GM12878 (cell line): ENCODE results near the gene SRL.

Experiments used
- CTCF ChIP-seq, 3 experiments: IDR thresholded peaks in 2 of 3; conservative IDR thresholded peaks in 1 of 3; 2 replicates each; pipeline ENCODE4 v1.5.1; 2011; ENCODE audit warnings: low read depth in 3 of 3, low read length in 3 of 3, mild to moderate bottlenecking in 3 of 3, control low read depth in 2 of 3, moderate library complexity in 2 of 3, inconsistent platforms in 1 of 3, mixed read lengths in 1 of 3; ENCODE audit not compliant: control insufficient read depth in 2 of 3, insufficient read depth in 1 of 3; ENCODE audit errors: extremely low read depth in 1 of 3
- EZH2 ChIP-seq: IDR thresholded peaks from 2 replicates; pipeline ENCODE4 v1.6.1; 2012; ENCODE audit warnings: low read depth, mild to moderate bottlenecking, control low read depth, inconsistent platforms, low read length, borderline replicate concordance; ENCODE audit not compliant: control insufficient read depth
- JUND ChIP-seq: IDR thresholded peaks from 2 replicates; pipeline ENCODE4 v1.6.1; 2012; ENCODE audit warnings: low read depth, mild to moderate bottlenecking, low read length, improper control_type of control experiment, moderate library complexity
- POLR2A ChIP-seq: IDR thresholded peaks from 2 replicates; pipeline ENCODE4 v1.6.1; 2011; ENCODE audit warnings: low read depth, mild to moderate bottlenecking, low read length
- POLR2AphosphoS5 ChIP-seq: IDR thresholded peaks from 2 replicates; pipeline ENCODE4 v1.6.1; 2011; ENCODE audit warnings: mild to moderate bottlenecking, low read length, inconsistent platforms
- RELA ChIP-seq: fragments of 450-650 bp; IDR thresholded peaks from 2 replicates; pipeline ENCODE4 v1.8.0; 2014; ENCODE audit warnings: borderline replicate concordance; ENCODE audit not compliant: partially characterized antibody
- ZZZ3 ChIP-seq: IDR thresholded peaks from 2 replicates; pipeline ENCODE4 v1.6.1; 2011; ENCODE audit warnings: low read depth; ENCODE audit not compliant: control insufficient read depth, insufficient read length

- TF ChIP-seq CTCF (IDR thresholded peaks at IDR 0.05 in 2 of 3, conservative IDR thresholded peaks at IDR 0.05 in 1 of 3; ENCODE audit: control insufficient read depth in 2 of 3, extremely low read depth in 1 of 3, insufficient read depth in 1 of 3, low read depth in 3 of 3, low read length in 3 of 3) (no peak), RELA (no peak), POLR2A (no peak), ZZZ3 (no peak), JUND (no peak), EZH2 (no peak), POLR2AphosphoS5 (no peak)
Measured at GRCh38 chr16:4220358-4220757, 21.5 kb downstream of the SRL start.
